ENCODE results near the gene CD177. TPM values are rescaled to one million over a fixed set of nuclear protein-coding genes. Genes with fewer than 3 reads are reported as not detected.

The CD177 gene
- total and polyA plus RNA-seq, 2 of the 8 experiments (the other 6 are each of a cell fraction or from before 2014, with no cell fraction given), result 3.4 to 10.0 TPM

- H3K4me2 ChIP-seq (ENCODE audit: insufficient read depth in 1 of 2, low read depth in 2 of 2, low read length in 2 of 2), result no peak overlapping the region
- DNase-seq (ENCODE audit: low read depth in 1 of 2, low spot score in 2 of 2) (no peak), FAIRE-seq (no peak)
- H3K4me1 ChIP-seq (replicated peaks in 1 of 4; ENCODE audit: control insufficient read depth in 3 of 4, insufficient read depth in 4 of 4, low read length in 3 of 4), result no peaks in the 10 kb centered on the region
- no peak overlapping the region for H3K23ac ChIP-seq (ENCODE audit: insufficient read length)
- H2BK15ac ChIP-seq (ENCODE audit: low read length), result no peak overlapping the region
- H3K23me2 ChIP-seq (ENCODE audit: low read depth, low read length), result no peaks in the 10 kb centered on the region
- H2AFZ ChIP-seq (ENCODE audit: low read length), result no peak overlapping the region
- ChIA-PET POLR2A (ENCODE audit: partially characterized antibody) (no interaction called here), CTCF (ENCODE audit: partially characterized antibody) (interaction anchor here (1.2 kb wide), 1 partner anchor 37 kb away, joined by 3 read pairs; no protein-coding TSS in a partner anchor)
- H4K20me1 ChIP-seq (replicated peaks in 1 of 2; ENCODE audit: control insufficient read depth in 1 of 2, insufficient read depth in 2 of 2, low read length in 2 of 2), result no peaks in the 10 kb centered on the region
- no peak overlapping the region for H3K9ac ChIP-seq (replicated peaks in 1 of 4; ENCODE audit: extremely low read depth in 1 of 4, low read depth in 3 of 4, low read length in 3 of 4)
- H3K27ac ChIP-seq (ENCODE audit: low read depth, low read length), result no peak overlapping the region
- H3K36me3 ChIP-seq (ENCODE audit: control insufficient read depth in 2 of 4, insufficient read depth in 4 of 4, low read length in 3 of 4), result no peaks in the 10 kb centered on the region
- H3K4me3 ChIP-seq (ENCODE audit: extremely low read depth in 1 of 4, insufficient read depth in 2 of 4, low read depth in 3 of 4, low read length in 4 of 4), result no peak overlapping the region
- no peak for TF ChIP-seq RBBP5 (IDR thresholded peaks at IDR 0.05; ENCODE audit: borderline replicate concordance, low read depth, low read length)
- no peak for TF ChIP-seq YY1 (IDR thresholded peaks at IDR 0.05; ENCODE audit: low read depth, low read length)
- no peak for TF ChIP-seq POU5F1 (IDR thresholded peaks at IDR 0.05; ENCODE audit: low read depth, low read length)
- no peak for TF ChIP-seq SUZ12 (IDR thresholded peaks at IDR 0.05; ENCODE audit: low read length)
- H4K5ac ChIP-seq (ENCODE audit: insufficient read length, low read depth, low read length), result no peak overlapping the region
- no peak overlapping the region for H4K91ac ChIP-seq (replicated peaks; ENCODE audit: insufficient read length, low read length)
- WGBS, 2 experiments (ENCODE audit: extremely low coverage in 1 of 2, insufficient coverage in 1 of 2, insufficient read length in 1 of 2, insufficient replicate concordance in 2 of 2, low coverage in 1 of 2, low lambda C conversion rate in 2 of 2, missing lambda C conversion rate in 1 of 2), result 81% methylated on average over 6 of the region's 6 CpGs; no CpG with 5 or more reads in 1 of the 2 experiments
- no peaks in the 10 kb centered on the region for H3K79me1 ChIP-seq (ENCODE audit: low read depth, low read length)
- H2BK5ac ChIP-seq (ENCODE audit: low read depth, low read length), result no peak overlapping the region
- H3K9me3 ChIP-seq (ENCODE audit: insufficient read depth in 2 of 2, low read depth in 1 of 2, low read length in 1 of 2), result no peaks in the 10 kb centered on the region
- no peak overlapping the region for H3K4ac ChIP-seq (replicated peaks; ENCODE audit: insufficient read length, low read depth, low read length)
- H2BK12ac ChIP-seq (ENCODE audit: low read depth, low read length), result no peak overlapping the region
- H2BK120ac ChIP-seq (replicated peaks; ENCODE audit: low read depth, low read length), result no peak overlapping the region
- H4K8ac ChIP-seq (ENCODE audit: extremely low read depth, insufficient read depth, low read length), result no peak overlapping the region
- H3K14ac ChIP-seq (ENCODE audit: insufficient read length), result no peak overlapping the region
- H2AK5ac ChIP-seq (ENCODE audit: low read depth, low read length), result no peak overlapping the region
- no peaks in the 10 kb centered on the region for H3K79me2 ChIP-seq (ENCODE audit: control insufficient read depth in 1 of 2, insufficient read depth in 2 of 2, low read length in 2 of 2)
- H3K18ac ChIP-seq (ENCODE audit: extremely low read depth, low read length), result no peak overlapping the region
- H3K27me3 ChIP-seq (replicated peaks in 1 of 4; ENCODE audit: control insufficient read depth in 3 of 4, extremely low read depth in 1 of 4, insufficient read depth in 3 of 4, low read length in 3 of 4), result no peaks in the 10 kb centered on the region
- no peak overlapping the region for H2BK20ac ChIP-seq (ENCODE audit: low read length)
- H3K56ac ChIP-seq (replicated peaks; ENCODE audit: insufficient read length, low read depth, low read length), result no peak overlapping the region
These were observed 42.1 kb downstream of the CD177 start for GRCh38 chr19:43395561-43395960.
